ENCODE results near the gene MBD3L2B.
"Not testable (repeated sequence)": the region's sequence is repeated elsewhere in the genome, so short reads cannot be mapped to it uniquely, and the experiment has no call there.

MBD3L2B gene

GRCh38 chr19:7049021-7049420 lies 27.8 kb upstream of the MBD3L2B start, which contains the start of gene MBD3L2:
MBD3L2 (plus strand) TSS chr19:7049321; CDS start chr19:7049374, 53 bp downstream.
- not testable (repeated sequence) for FAIRE-seq; DNase-seq (ENCODE audit: insufficient read length, low spot score)

DNA sequence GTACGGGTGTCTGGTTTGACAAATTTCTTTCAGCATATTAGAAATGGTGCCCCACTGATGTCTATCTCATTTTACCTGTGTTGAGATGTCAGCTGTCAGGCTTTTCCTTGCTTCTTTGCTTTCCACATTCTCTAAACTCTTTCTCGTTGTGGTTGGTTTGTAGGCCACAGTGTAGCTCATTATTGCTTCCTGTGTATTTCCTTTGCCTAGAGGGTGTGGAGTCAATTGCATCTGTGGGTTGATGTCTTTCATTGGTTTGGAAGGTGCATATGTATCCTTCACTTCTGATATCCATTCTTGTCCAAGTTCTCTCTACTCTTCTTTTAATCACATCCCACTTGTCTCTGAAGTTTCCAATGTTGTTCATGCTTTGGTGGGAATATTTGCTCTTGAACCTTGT lies 20.3 kb upstream of the MBD3L2B start:
- not testable (repeated sequence) for FAIRE-seq; DNase-seq (ENCODE audit: insufficient read length, low spot score)

DNA sequence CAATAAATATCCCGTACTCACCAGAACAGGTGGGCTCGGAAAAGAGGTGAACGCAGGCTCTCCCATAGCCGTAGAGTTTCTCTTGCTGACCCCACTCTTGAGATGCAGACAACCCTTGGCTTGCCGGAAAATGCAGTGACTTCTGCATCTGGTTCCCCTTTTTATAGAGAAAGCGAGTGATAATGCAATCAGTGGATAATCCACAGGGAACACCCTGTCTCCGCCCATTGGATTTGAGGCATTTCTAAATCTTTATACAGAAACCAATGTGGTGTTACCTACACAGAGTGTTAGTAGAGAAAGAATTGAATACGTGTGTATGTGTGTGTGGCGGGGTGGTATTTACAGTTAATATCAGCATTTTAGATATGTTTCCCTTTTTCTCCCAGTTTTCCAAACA lies 18.8 kb upstream of the MBD3L2B start, which contains the start of gene MBD3L4:
TSS of gene MBD3L4 (minus strand) at position 101 of the 400 bp plus-strand sequence. CDS start at position 66, 35 bp downstream.
- FAIRE-seq; DNase-seq (ENCODE audit: insufficient read length, low spot score): not testable (repeated sequence)

DNA sequence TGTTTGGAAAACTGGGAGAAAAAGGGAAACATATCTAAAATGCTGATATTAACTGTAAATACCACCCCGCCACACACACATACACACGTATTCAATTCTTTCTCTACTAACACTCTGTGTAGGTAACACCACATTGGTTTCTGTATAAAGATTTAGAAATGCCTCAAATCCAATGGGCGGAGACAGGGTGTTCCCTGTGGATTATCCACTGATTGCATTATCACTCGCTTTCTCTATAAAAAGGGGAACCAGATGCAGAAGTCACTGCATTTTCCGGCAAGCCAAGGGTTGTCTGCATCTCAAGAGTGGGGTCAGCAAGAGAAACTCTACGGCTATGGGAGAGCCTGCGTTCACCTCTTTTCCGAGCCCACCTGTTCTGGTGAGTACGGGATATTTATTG lies 9.0 kb upstream of the MBD3L2B start, which contains the start of gene MBD3L5:
TSS of gene MBD3L5 (plus strand) at position 301 of the 400 bp plus-strand sequence. CDS start at position 335, 34 bp downstream.
- DNase-seq (ENCODE audit: insufficient read length, low spot score); FAIRE-seq: not testable (repeated sequence)

GRCh38 chr19:7028790-7029189 lies 7.6 kb upstream of the MBD3L2B start:
- DNase-seq (ENCODE audit: insufficient read length, low spot score); FAIRE-seq: not testable (repeated sequence)

- DNase-seq (ENCODE audit: insufficient read length, low spot score) = no peak
- TF ChIP-seq POLR2A (IDR thresholded peaks at IDR 0.05; ENCODE audit: low read depth, low read length) (no peak), PAX5 (IDR thresholded peaks at IDR 0.05; ENCODE audit: insufficient read depth, low read length, severe bottlenecking) (no peak), TAF1 (IDR thresholded peaks at IDR 0.05; ENCODE audit: low read depth, low read length) (no peak), POU2F2 (IDR thresholded peaks at IDR 0.05; ENCODE audit: low read depth, low read length) (no peak), POLR2AphosphoS5 (IDR thresholded peaks at IDR 0.05; ENCODE audit: low read depth, low read length) (no peak), SPI1 (IDR thresholded peaks at IDR 0.05; ENCODE audit: low read depth, low read length) (no peak)
- FAIRE-seq = no peak
Measured at GRCh38 chr19:7018828-7019227, 2.4 kb downstream of the MBD3L2B start.

- no peak for DNase-seq (ENCODE audit: insufficient read length, low spot score)
- TF ChIP-seq SPI1 (IDR thresholded peaks at IDR 0.05; ENCODE audit: low read depth, low read length) = peak; percentile 7; the same call in 1 of the 2 replicates
- TF ChIP-seq POLR2AphosphoS5 (IDR thresholded peaks at IDR 0.05; ENCODE audit: low read depth, low read length) = no peak
- FAIRE-seq = no peak
Measured at GRCh38 chr19:7013678-7014077, 7.6 kb downstream of the MBD3L2B start.

GRCh38 chr19:7010722-7011593 lies 10.3 kb downstream of the MBD3L2B start:
- DNase-seq (ENCODE audit: insufficient read length, low spot score) (no peak), FAIRE-seq (no peak)
- TF ChIP-seq SPI1 (IDR thresholded peaks at IDR 0.05; ENCODE audit: low read depth, low read length) (no peak), TAF1 (IDR thresholded peaks at IDR 0.05; ENCODE audit: low read depth, low read length) (no peak), POLR2A (IDR thresholded peaks at IDR 0.05; ENCODE audit: low read depth, low read length) (no peak), POLR2AphosphoS5 (IDR thresholded peaks at IDR 0.05; ENCODE audit: low read depth, low read length) (no peak), PAX5 (IDR thresholded peaks at IDR 0.05; ENCODE audit: insufficient read depth, low read length, severe bottlenecking) (no peak), POU2F2 (IDR thresholded peaks at IDR 0.05; ENCODE audit: low read depth, low read length) (no peak)

DNA sequence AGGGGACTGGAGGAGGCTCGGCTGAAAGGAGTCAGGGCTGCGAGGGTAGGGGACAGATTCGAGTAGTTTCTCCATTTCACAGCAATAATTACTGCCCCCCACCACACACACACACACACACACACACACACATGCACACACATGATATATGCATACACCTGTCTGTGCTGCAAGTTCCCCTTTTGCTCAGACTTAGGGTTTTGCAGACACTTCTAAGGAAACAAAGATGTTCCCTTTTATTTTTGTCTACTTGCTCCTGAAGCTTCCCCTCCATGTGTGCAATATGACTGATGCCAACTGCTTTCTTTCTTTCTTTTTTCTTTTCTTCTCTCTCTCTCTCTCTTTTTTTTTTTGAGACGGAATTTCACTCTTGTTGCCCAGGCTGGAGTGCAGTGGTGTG lies 13.4 kb downstream of the MBD3L2B start:
- FAIRE-seq (no peak), DNase-seq (ENCODE audit: insufficient read length, low spot score) (no peak)
- no peak for TF ChIP-seq PAX5 (IDR thresholded peaks at IDR 0.05; ENCODE audit: insufficient read depth, low read length, severe bottlenecking)
- no peak for TF ChIP-seq SPI1 (IDR thresholded peaks at IDR 0.05; ENCODE audit: low read depth, low read length)
- no peak for TF ChIP-seq TAF1 (IDR thresholded peaks at IDR 0.05; ENCODE audit: low read depth, low read length)
- no peak for TF ChIP-seq POLR2A (IDR thresholded peaks at IDR 0.05; ENCODE audit: low read depth, low read length)
- no peak for TF ChIP-seq POLR2AphosphoS5 (IDR thresholded peaks at IDR 0.05; ENCODE audit: low read depth, low read length)
- no peak for TF ChIP-seq POU2F2 (IDR thresholded peaks at IDR 0.05; ENCODE audit: low read depth, low read length)

GRCh38 chr19:7006135-7006704 lies 15.0 kb downstream of the MBD3L2B start:
- DNase-seq (ENCODE audit: insufficient read length, low spot score) (no peak), FAIRE-seq (no peak)
- TF ChIP-seq POLR2AphosphoS5 (IDR thresholded peaks at IDR 0.05; ENCODE audit: low read depth, low read length) (no peak), SPI1 (IDR thresholded peaks at IDR 0.05; ENCODE audit: low read depth, low read length) (no peak), POLR2A (IDR thresholded peaks at IDR 0.05; ENCODE audit: low read depth, low read length) (no peak)

DNA sequence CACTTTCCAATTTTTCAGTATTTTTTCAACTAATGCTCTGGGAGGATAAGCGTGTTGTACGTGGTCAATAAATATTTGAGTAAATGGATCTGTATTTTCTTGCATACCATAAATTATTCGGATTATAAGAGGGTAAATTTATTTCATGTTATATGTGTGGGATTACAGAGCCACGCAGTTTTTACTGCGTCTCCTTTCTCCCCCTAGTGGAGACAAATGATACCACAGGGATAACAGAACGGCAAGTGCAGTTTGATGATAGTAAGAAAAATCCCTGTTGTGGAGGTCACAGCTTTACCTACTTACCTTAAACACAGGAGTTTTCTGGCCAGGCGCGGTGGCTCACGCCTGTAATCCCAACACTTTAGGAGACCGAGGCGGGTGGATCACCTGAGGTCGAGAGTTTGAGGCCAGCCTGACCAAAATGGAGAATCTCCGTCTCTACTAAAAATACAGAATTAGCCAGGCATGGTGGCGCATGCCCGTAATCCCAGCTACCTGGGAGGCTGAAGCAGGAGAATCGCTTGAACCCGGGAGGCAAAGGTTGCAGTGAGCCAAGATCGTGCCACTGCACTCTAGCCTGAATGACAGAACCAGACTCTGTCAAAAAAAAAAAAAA lies 16.8 kb downstream of the MBD3L2B start:
- no peak for DNase-seq (ENCODE audit: insufficient read length, low spot score)

More for the DNA sequence above, 16.8 kb downstream of the MBD3L2B start:
- peak; percentile 71 for FAIRE-seq
- TF ChIP-seq POLR2AphosphoS5 (IDR thresholded peaks at IDR 0.05; ENCODE audit: low read depth, low read length) = no peak
- no peak for TF ChIP-seq POLR2A (IDR thresholded peaks at IDR 0.05; ENCODE audit: low read depth, low read length)
- no peak for TF ChIP-seq PAX5 (IDR thresholded peaks at IDR 0.05; ENCODE audit: insufficient read depth, low read length, severe bottlenecking)
- TF ChIP-seq TAF1 (IDR thresholded peaks at IDR 0.05; ENCODE audit: low read depth, low read length) = no peak
